ENCODE data around the gene HOXB2. TPM values are rescaled to one million over a fixed set of nuclear protein-coding genes. Genes with fewer than 3 reads are reported as not detected.
A peak's percentile ranks its signal among the peaks of the same experiment; 100 is the strongest.

The HOXB2 gene
- total and polyA plus RNA-seq, 9 of the 15 experiments (the other 6 are each of a cell fraction or from before 2014, with no cell fraction given), result 2.1 to 97.7 (median 21.2) TPM

GRCh38 chr17:48544349-48545021 lies 424 bp downstream of the HOXB2 start (continued):
- TF ChIP-seq USF2 (CRISPR knock-in tag; IDR thresholded peaks at IDR 0.05), result no peak
- no peak for TF ChIP-seq SMARCC2 (IDR thresholded peaks at IDR 0.05; ENCODE audit: low read depth)
- no peak for TF ChIP-seq RAD51 (IDR thresholded peaks at IDR 0.05; ENCODE audit: borderline replicate concordance, low read depth)
- TF ChIP-seq PHF20 (IDR thresholded peaks at IDR 0.05; ENCODE audit: partially characterized antibody), result no peak
- TF ChIP-seq TAL1 (IDR thresholded peaks at IDR 0.05), result no peak
- peak; percentile 91 for TF ChIP-seq VEZF1 (CRISPR knock-in tag; IDR thresholded peaks at IDR 0.05)
- TF ChIP-seq CXXC5 (CRISPR knock-in tag; IDR thresholded peaks at IDR 0.05), result no peak; the same call in none of the 2 replicates
- TF ChIP-seq ZNF408 (CRISPR knock-in tag; IDR thresholded peaks at IDR 0.05; ENCODE audit: low read depth), result no peak
- TF ChIP-seq ZNF431 (CRISPR knock-in tag; IDR thresholded peaks at IDR 0.05), result no peak
- 0 out of 2 replicates have a peak, but pooled peaks have one; percentile 6 for TF ChIP-seq MTA3 (IDR thresholded peaks at IDR 0.05; ENCODE audit: borderline replicate concordance)
- no peak for TF ChIP-seq GATA2 (CRISPR knock-in tag; IDR thresholded peaks at IDR 0.05)
- no peak for TF ChIP-seq ZNF140 (CRISPR knock-in tag; IDR thresholded peaks at IDR 0.05)
- TF ChIP-seq FOXM1 (IDR thresholded peaks at IDR 0.05; ENCODE audit: low read depth), result 0 out of 2 replicates have a peak, but pooled peaks have one; percentile 45
- TF ChIP-seq FOXM1 (CRISPR knock-in tag; IDR thresholded peaks at IDR 0.05; ENCODE audit: low read depth), result no peak
- no peak for TF ChIP-seq BDP1 (IDR thresholded peaks at IDR 0.05; ENCODE audit: insufficient read depth, insufficient read length)
- no peak for TF ChIP-seq CBFB (CRISPR knock-in tag; IDR thresholded peaks at IDR 0.05)
- no peak for TF ChIP-seq ZNF165 (CRISPR knock-in tag; IDR thresholded peaks at IDR 0.05; ENCODE audit: borderline replicate concordance)
- peak; percentile 88 for TF ChIP-seq AFF4 (CRISPR knock-in tag; IDR thresholded peaks at IDR 0.05)
- TF ChIP-seq PHF8 (IDR thresholded peaks at IDR 0.05; ENCODE audit: borderline replicate concordance, low read length), result 0 out of 2 replicates have a peak, but pooled peaks have one; percentile 8
- peak; percentile 53; the same call in 1 of the 2 replicates for TF ChIP-seq EP400 (IDR thresholded peaks at IDR 0.05)
- no peak for TF ChIP-seq KLF16 (IDR thresholded peaks at IDR 0.05)
- TF ChIP-seq NR2F6 (CRISPR knock-in tag; IDR thresholded peaks at IDR 0.05), result no peak
- no peak for TF ChIP-seq ZNF583 (CRISPR knock-in tag; IDR thresholded peaks at IDR 0.05)
- TF ChIP-seq ZNF644 (tag; IDR thresholded peaks at IDR 0.05; ENCODE audit: low read depth), result 0 out of 2 replicates have a peak, but pooled peaks have one; percentile 11
